Liver (tissue), 9 donors: ENCODE data around the gene OSBPL10. TPM values are rescaled to one million over a fixed set of nuclear protein-coding genes. Genes with fewer than 3 reads are reported as not detected.

Experiments
- DNase-seq: peaks from one replicate; pipeline ENCODE4 v3.0.0-alpha.2; 2017; ENCODE audit warnings: low spot score
- H3K27ac ChIP-seq, 2 donors: one replicate each; pipeline ENCODE4 v1.7.0; 2013; ENCODE audit warnings: inconsistent platforms in 2 of 2, low read length in 2 of 2, control low read depth in 1 of 2, low read depth in 1 of 2, mild to moderate bottlenecking in 1 of 2
- H3K27me3 ChIP-seq, 4 donors: one replicate each; pipeline versions ENCODE4 v1.6.1 to v1.7.0; 2013; ENCODE audit warnings: low read length in 3 of 4, inconsistent platforms in 1 of 4, mild to moderate bottlenecking in 1 of 4, moderate library complexity in 1 of 4; ENCODE audit not compliant: control insufficient read depth in 4 of 4, insufficient read depth in 4 of 4
- H3K36me3 ChIP-seq, 4 donors: one replicate each; pipeline versions ENCODE4 v1.6.1 to v1.7.0; 2013; ENCODE audit warnings: low read length in 3 of 4, mild to moderate bottlenecking in 3 of 4, low read depth in 1 of 4, moderate library complexity in 1 of 4; ENCODE audit not compliant: control insufficient read depth in 4 of 4, insufficient read depth in 3 of 4
- H3K4me1 ChIP-seq, 4 donors: one replicate each; pipeline versions ENCODE4 v1.6.1 to v1.7.0; 2013; ENCODE audit warnings: low read length in 3 of 4, mild to moderate bottlenecking in 3 of 4, moderate library complexity in 1 of 4; ENCODE audit not compliant: control insufficient read depth in 4 of 4, insufficient read depth in 4 of 4
- H3K4me3 ChIP-seq, 3 donors: one replicate each; pipeline versions ENCODE4 v1.6.1 to v1.7.0; 2013; ENCODE audit warnings: low read length in 3 of 3, control low read depth in 1 of 3, low read depth in 1 of 3, mild to moderate bottlenecking in 1 of 3
- H3K9ac ChIP-seq, 2 donors: one replicate each; pipeline ENCODE4 v1.7.0; 2013; ENCODE audit warnings: low read length in 2 of 2, mild to moderate bottlenecking in 2 of 2, moderate library complexity in 2 of 2, control low read depth in 1 of 2, low read depth in 1 of 2
- H3K9me3 ChIP-seq, 4 donors: one replicate each; pipeline versions ENCODE4 v1.6.1 to v1.7.0; 2013; ENCODE audit warnings: low read length in 3 of 4; ENCODE audit not compliant: control insufficient read depth in 4 of 4
- EGR1 ChIP-seq, 2 donors: IDR thresholded peaks; 2 replicates each; pipeline ENCODE4 v1.6.1; 2016 to 2018; ENCODE audit warnings: antibody characterized with exemption in 2 of 2, low read depth in 2 of 2
- FOXA1 ChIP-seq: IDR thresholded peaks from 2 replicates; pipeline ENCODE4 v1.6.1; 2016; ENCODE audit warnings: antibody characterized with exemption
- FOXA2 ChIP-seq: IDR thresholded peaks from 2 replicates; pipeline ENCODE4 v1.6.1; 2016; ENCODE audit warnings: antibody characterized with exemption
- GABPA ChIP-seq, 2 donors: IDR thresholded peaks in 1 of 2; conservative IDR thresholded peaks in 1 of 2; 2 replicates each; pipeline ENCODE4 v1.6.1; 2016; ENCODE audit warnings: antibody characterized with exemption in 2 of 2, mild to moderate bottlenecking in 1 of 2, moderate library complexity in 1 of 2
- HNF4A ChIP-seq, 2 donors: conservative IDR thresholded peaks; 2 replicates each; pipeline ENCODE4 v1.6.1; 2016; ENCODE audit warnings: antibody characterized with exemption in 2 of 2, mild to moderate bottlenecking in 2 of 2
- JUND ChIP-seq, 2 donors: IDR thresholded peaks; 2 replicates each; pipeline ENCODE4 v1.6.1; 2016; ENCODE audit warnings: antibody characterized with exemption in 2 of 2
- RAD21 ChIP-seq, 2 donors: IDR thresholded peaks; 2 replicates each; pipeline ENCODE4 v1.6.1; 2016; ENCODE audit warnings: antibody characterized with exemption in 2 of 2, mild to moderate bottlenecking in 2 of 2
- RXRA ChIP-seq, 2 donors: IDR thresholded peaks; 2 replicates each; pipeline ENCODE4 v1.6.1; 2017 to 2018; ENCODE audit warnings: antibody characterized with exemption in 2 of 2, mild to moderate bottlenecking in 1 of 2
- SP1 ChIP-seq: IDR thresholded peaks from 2 replicates; pipeline ENCODE4 v1.6.1; 2018; ENCODE audit warnings: antibody characterized with exemption, mild to moderate bottlenecking
- TAF1 ChIP-seq: conservative IDR thresholded peaks from 2 replicates; pipeline ENCODE4 v1.6.1; 2016; ENCODE audit warnings: antibody characterized with exemption, mild to moderate bottlenecking
- YY1 ChIP-seq: IDR thresholded peaks from 2 replicates; pipeline ENCODE4 v1.6.1; 2016; ENCODE audit warnings: antibody characterized with exemption, mild to moderate bottlenecking
- WGBS: extraction: QIAGEN DNeasy Blood & Tissue Kit; methylation state at CpG from one replicate; pipeline ENCODE4 v1.1.7; 2013; 5-methylcytosine and 5-hydroxymethylcytosine counted together
- polyA plus RNA-seq, 2 donors: library from polyadenylated mRNA; stranded (reverse) in 1 of 2; unstranded in 1 of 2; fragments of 200-250 nt in 1 of 2; fragments of >200 nt in 1 of 2; fragmentation: Nextera tagmentation in 1 of 2; extraction: Ambion mirVana in 1 of 2; gene quantifications; one replicate each; pipeline versions ENCODE4 v1.2.1 to v1.2.3, GENCODE V29; 2013 to 2015
- total RNA-seq, 2 donors: library from RNA; depleted of rRNA; stranded (reverse); fragments of >200 nt; gene quantifications; one replicate each; pipeline ENCODE4 v1.2.3, GENCODE V29; 2014
- TF ChIP-seq, protein P1 (sequence below): IDR thresholded peaks from 2 replicates; pipeline ENCODE4 v1.6.1; 2016; ENCODE audit warnings: antibody characterized with exemption, mild to moderate bottlenecking
- TF ChIP-seq, protein P2 (sequence below): IDR thresholded peaks from 2 replicates; pipeline ENCODE4 v1.6.1; 2016; ENCODE audit warnings: antibody characterized with exemption
- TF ChIP-seq, protein P3 (sequence below): IDR thresholded peaks from 2 replicates; pipeline ENCODE4 v1.6.1; 2016; ENCODE audit warnings: antibody characterized with exemption
- TF ChIP-seq, protein P4 (sequence below): IDR thresholded peaks from 2 replicates; pipeline ENCODE4 v1.6.1; 2016; ENCODE audit warnings: antibody characterized with exemption
- donor health status: healthy.
- donor health status: healthy.
- donor health status: healthy.
- donor health status: healthy.
- donor health status: healthy.

OSBPL10 gene
- total and polyA plus RNA-seq, 4 donors, result 0.75 to 4.0 (median 1.7) TPM

GRCh38 chr3:31762888-31763351 lies 218.1 kb downstream of the OSBPL10 start:
- no peak overlapping the region for H3K27ac ChIP-seq
- H3K4me1 ChIP-seq, result no peaks in the 10 kb centered on the region
- no peak overlapping the region for H3K4me3 ChIP-seq
- H3K9me3 ChIP-seq, result no peaks in the 10 kb centered on the region
- H3K27me3 ChIP-seq, result no peaks in the 10 kb centered on the region
- H3K9ac ChIP-seq, result no peak overlapping the region
- no peak for DNase-seq
- H3K36me3 ChIP-seq, result no peaks in the 10 kb centered on the region
- WGBS, result 92% methylated on average over 5 of the region's 5 CpGs
- TF ChIP-seq, protein P1, sequence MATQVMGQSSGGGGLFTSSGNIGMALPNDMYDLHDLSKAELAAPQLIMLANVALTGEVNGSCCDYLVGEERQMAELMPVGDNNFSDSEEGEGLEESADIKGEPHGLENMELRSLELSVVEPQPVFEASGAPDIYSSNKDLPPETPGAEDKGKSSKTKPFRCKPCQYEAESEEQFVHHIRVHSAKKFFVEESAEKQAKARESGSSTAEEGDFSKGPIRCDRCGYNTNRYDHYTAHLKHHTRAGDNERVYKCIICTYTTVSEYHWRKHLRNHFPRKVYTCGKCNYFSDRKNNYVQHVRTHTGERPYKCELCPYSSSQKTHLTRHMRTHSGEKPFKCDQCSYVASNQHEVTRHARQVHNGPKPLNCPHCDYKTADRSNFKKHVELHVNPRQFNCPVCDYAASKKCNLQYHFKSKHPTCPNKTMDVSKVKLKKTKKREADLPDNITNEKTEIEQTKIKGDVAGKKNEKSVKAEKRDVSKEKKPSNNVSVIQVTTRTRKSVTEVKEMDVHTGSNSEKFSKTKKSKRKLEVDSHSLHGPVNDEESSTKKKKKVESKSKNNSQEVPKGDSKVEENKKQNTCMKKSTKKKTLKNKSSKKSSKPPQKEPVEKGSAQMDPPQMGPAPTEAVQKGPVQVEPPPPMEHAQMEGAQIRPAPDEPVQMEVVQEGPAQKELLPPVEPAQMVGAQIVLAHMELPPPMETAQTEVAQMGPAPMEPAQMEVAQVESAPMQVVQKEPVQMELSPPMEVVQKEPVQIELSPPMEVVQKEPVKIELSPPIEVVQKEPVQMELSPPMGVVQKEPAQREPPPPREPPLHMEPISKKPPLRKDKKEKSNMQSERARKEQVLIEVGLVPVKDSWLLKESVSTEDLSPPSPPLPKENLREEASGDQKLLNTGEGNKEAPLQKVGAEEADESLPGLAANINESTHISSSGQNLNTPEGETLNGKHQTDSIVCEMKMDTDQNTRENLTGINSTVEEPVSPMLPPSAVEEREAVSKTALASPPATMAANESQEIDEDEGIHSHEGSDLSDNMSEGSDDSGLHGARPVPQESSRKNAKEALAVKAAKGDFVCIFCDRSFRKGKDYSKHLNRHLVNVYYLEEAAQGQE, result no peak
- TF ChIP-seq SP1 (no peak), FOXA2 (no peak), RXRA (IDR thresholded peaks at IDR 0.05) (no peak), EGR1 (IDR thresholded peaks at IDR 0.05; ENCODE audit: low read depth in 2 of 2) (no peak), GABPA (IDR thresholded peaks at IDR 0.05 in 1 of 2, conservative IDR thresholded peaks at IDR 0.05 in 1 of 2) (no peak), JUND (IDR thresholded peaks at IDR 0.05) (no peak), FOXA1 (no peak), HNF4A (conservative IDR thresholded peaks at IDR 0.05) (no peak), RAD21 (IDR thresholded peaks at IDR 0.05) (no peak), TAF1 (no peak), YY1 (no peak)
- TF ChIP-seq, protein P2, sequence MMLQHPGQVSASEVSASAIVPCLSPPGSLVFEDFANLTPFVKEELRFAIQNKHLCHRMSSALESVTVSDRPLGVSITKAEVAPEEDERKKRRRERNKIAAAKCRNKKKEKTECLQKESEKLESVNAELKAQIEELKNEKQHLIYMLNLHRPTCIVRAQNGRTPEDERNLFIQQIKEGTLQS, result no peak
- TF ChIP-seq, protein P3, sequence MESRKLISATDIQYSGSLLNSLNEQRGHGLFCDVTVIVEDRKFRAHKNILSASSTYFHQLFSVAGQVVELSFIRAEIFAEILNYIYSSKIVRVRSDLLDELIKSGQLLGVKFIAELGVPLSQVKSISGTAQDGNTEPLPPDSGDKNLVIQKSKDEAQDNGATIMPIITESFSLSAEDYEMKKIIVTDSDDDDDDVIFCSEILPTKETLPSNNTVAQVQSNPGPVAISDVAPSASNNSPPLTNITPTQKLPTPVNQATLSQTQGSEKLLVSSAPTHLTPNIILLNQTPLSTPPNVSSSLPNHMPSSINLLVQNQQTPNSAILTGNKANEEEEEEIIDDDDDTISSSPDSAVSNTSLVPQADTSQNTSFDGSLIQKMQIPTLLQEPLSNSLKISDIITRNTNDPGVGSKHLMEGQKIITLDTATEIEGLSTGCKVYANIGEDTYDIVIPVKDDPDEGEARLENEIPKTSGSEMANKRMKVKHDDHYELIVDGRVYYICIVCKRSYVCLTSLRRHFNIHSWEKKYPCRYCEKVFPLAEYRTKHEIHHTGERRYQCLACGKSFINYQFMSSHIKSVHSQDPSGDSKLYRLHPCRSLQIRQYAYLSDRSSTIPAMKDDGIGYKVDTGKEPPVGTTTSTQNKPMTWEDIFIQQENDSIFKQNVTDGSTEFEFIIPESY, result no peak
- TF ChIP-seq, protein P4, sequence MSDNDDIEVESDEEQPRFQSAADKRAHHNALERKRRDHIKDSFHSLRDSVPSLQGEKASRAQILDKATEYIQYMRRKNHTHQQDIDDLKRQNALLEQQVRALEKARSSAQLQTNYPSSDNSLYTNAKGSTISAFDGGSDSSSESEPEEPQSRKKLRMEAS, result no peak

DNA sequence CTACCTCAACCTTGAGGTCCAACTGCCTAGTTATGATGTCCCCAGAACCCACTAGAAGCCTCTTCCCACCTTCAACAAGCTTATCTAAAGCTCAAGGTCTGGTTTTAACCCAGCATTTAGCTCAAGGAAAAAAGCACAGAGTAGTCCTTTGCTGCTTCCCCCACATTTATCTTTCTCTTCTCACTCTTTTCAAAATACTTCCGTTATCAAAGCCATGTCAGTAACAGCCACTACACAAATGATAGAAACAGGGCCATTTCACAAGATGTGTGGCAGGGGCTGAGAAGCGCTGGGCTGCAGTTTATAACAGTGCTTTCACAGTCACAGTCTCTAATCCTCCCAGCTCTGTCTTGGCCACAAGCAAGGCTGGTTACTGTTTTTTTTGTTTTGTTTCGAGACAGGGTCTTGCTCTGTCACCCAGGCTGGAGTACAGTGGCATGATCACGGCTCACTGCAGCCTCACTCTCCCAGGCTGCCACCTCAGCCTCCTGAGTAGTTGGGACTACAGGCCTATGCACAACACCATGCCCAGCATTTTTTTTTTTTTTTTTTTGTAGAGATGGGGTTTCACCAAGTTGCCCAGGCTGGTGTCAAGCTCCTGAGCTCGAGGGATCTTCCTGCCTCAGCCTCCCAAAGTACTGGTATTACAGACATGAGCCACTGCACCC lies 218.8 kb downstream of the OSBPL10 start:
- Histone ChIP-seq H3K27me3 (no peaks in the 10 kb centered on the region), H3K36me3 (no peaks in the 10 kb centered on the region), H3K27ac (no peak overlapping the region), H3K4me3 (no peak overlapping the region), H3K4me1 (no peaks in the 10 kb centered on the region), H3K9me3 (no peaks in the 10 kb centered on the region), H3K9ac (no peak overlapping the region)
- 82% methylated on average over 5 of the region's 5 CpGs for WGBS
- TF ChIP-seq SP1 (no peak), JUND (IDR thresholded peaks at IDR 0.05) (no peak), RXRA (IDR thresholded peaks at IDR 0.05) (no peak), RAD21 (IDR thresholded peaks at IDR 0.05) (no peak), YY1 (no peak)
- TF ChIP-seq, protein P4, result no peak
- TF ChIP-seq, protein P1, result no peak
- no peak for DNase-seq
